ENCODE results near the gene TMC5. TPM values are rescaled to one million over a fixed set of nuclear protein-coding genes. Genes with fewer than 3 reads are reported as not detected.

The TMC5 gene
- total RNA-seq, 1 donor from 2014 or later = under 0.01 TPM

DNA sequence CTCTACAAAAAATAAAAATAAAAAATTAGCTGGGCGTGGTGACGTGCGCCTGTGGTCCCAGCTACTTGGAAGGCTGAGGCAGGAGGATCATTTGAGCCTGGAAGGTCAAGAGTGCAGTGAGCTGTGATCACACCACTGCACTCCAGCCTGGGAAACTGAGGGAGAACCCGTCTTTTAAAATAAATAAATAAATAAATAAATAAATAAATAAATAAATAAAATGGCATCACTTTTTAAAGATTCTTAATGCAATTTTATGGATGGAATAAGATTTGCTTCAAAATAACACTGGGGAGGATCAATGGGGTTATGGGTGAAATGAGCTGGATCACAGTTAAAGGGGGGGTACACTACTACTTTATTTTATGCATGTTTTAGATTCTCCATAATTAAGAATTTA lies 89.3 kb downstream of the TMC5 start:
- DNase-seq (ENCODE audit: low read depth in 2 of 2) = no peak

GRCh38 chr16:19507867-19508266 lies 90.2 kb downstream of the TMC5 start:
- no peak for DNase-seq (ENCODE audit: low read depth in 2 of 2)

GRCh38 chr16:19512297-19512696 lies 94.6 kb downstream of the TMC5 start:
- no peak for DNase-seq (ENCODE audit: low read depth in 2 of 2)

DNA sequence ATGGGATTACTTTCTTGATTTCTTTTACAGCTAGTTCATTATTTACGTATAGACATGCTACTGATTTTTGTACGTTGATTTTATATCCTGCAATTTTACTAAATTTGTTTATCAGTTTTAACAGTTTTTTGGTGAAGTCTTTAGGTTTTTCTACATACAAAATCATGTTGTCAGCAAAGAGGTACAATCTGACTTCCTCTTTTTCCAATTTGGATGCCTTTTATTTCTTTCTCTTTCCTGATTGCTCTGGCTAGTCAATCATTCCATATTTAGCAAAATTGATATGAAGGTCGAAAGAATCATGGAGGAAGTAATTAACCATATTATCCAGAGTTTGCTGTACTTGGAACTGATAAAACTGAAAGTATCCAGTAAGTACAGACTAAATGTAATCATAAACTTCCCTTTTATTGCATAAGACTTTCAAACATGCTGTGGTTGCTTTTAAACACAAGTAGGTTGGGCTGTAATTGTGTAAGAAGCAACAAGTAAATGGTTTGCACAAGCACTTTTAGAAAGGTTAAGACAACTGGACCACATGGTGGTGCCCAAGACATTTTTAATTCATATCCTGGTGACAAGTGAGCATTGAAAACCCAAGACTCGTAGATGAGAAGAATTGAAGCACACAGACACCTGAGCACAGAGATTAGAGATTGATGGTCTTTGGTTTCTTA lies 95.8 kb downstream of the TMC5 start:
- DNase-seq (ENCODE audit: low read depth in 2 of 2) = no peak

GRCh38 chr16:19515757-19516156 lies 98.1 kb downstream of the TMC5 start:
- no peak for DNase-seq (ENCODE audit: low read depth in 2 of 2)

- no peak for DNase-seq (ENCODE audit: low read depth in 2 of 2)
Observed at GRCh38 chr16:19517424-19518089, 99.9 kb downstream of the TMC5 start.

DNA sequence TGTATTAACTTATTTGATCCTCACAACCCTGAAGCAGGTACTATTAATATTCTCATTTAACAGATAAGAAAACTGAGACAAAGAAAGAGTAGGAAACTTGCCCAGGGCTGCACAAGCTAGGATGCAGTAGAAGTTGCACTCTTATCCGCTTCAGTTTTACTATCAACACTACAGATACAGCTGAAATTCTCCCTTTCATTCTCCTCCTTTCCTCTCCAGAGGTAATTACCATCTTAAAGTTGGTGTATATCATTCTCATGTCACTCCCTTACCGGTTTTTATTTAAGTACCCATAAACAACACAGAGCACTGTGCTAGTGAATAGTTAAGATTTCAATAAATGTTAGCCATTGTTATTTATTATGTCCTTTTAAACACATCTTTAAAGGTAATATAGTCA lies 100.7 kb downstream of the TMC5 start:
- DNase-seq (ENCODE audit: low read depth in 2 of 2) = no peak

- DNase-seq (ENCODE audit: low read depth in 2 of 2) = peak in 1 of 2 donors; percentile 66
Observed at GRCh38 chr16:19520861-19521331, 103.2 kb downstream of the TMC5 start.

DNA sequence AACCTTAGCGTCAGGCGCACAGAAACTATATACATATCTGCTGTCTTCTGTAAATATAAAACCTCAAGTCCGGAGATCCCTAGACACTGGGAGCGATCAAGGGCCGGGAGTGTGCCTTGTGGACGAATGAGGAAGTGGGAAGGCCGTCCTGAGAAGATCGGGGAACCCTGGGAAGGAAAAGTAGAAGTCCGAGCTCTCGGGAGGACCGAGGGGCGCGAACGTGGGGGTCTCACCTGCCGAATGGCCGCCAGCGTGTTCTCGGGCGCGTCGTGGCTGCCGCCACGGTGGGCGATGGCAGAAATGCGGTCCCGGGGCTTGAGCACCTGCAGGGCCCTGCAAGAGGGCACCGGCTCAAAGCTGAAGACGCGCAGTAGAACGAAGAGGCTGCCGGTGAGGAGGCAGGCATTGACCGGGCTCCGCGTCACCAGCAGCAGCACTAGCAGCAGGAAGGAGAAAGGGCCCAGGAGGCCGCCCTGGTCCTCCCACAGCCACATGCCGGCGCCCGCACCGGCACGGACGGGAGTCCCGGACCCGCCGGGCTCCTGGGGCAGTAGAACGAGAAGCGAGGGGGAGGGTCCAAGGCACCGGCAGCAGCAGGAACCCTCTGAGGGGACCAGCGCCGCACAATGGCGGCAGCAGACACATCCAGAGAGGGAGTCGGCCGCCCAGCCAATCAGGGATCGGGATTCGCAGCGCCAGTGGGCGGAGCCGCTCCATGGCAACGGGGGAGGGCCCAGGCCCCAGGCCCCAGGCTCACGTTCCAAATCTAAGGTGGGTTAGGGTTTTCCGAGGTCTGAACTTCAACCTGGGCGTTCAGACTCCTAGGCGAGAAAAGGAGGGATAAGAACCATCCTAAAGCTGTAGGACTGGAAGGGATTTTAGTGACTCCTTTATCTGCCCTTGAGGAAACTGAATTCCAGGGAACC lies 104.1 kb downstream of the TMC5 start, which contains the start of gene GDE1:
TSS of gene GDE1 (minus strand) at position 628 of the 926 bp plus-strand sequence. CDS start at position 494, 134 bp downstream.
- DNase-seq (ENCODE audit: low read depth in 2 of 2) = peak; percentile 68 to 91

- no peak for DNase-seq (ENCODE audit: low read depth in 2 of 2)
Observed at GRCh38 chr16:19522397-19522732, 104.7 kb downstream of the TMC5 start.

- no peak for DNase-seq (ENCODE audit: low read depth in 2 of 2)
Observed at GRCh38 chr16:19522760-19523159, 105.1 kb downstream of the TMC5 start.

GRCh38 chr16:19523184-19523558 lies 105.5 kb downstream of the TMC5 start:
- no peak for DNase-seq (ENCODE audit: low read depth in 2 of 2)

GRCh38 chr16:19523559-19524355 lies 106.1 kb downstream of the TMC5 start, which contains the start of gene CCP110:
TSS of gene CCP110 (plus strand) at chr16:19523942. CDS start at chr16:19527882, 3,940 bp downstream.
- peak; percentile 90 to 97 for DNase-seq (ENCODE audit: low read depth in 2 of 2)

- DNase-seq (ENCODE audit: low read depth in 2 of 2) = no peak
Observed at GRCh38 chr16:19524356-19524615, 106.6 kb downstream of the TMC5 start.

DNA sequence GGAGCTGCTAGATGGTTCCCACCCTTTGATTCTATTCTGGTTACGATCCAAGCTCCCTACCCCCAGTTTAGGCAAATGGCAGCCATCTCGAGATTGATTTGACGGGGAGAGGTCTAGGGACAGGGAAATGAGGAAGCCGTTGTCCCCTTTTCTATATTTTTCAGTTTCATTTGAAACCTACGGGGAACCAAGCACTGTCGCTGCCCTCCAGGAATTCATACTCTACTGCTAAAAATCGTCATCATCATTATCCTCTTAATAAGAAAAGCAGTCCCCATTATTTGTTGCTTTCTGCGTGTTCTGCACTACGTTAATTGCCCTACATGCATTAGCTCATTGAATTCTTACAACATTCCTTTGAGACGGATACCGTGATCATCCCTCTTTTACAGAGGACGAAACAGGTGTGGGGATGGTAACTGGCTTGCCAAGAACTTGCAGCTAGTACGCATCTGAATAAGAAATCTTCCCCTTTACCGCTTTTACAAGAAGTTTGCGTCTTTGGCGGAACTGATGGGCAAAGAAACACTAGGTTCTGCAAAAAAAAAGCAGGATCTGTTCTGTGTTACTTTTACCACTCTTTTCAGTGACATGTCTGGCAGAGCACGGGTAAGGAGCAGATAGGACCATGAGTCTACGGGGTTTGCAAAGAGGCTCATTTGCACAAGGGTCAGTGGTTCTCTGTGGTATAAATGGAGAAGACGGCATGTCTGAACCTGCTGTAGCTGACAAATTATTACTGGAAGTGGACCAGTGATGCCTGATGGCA lies 107.1 kb downstream of the TMC5 start:
- no peak for DNase-seq (ENCODE audit: low read depth in 2 of 2)

DNA sequence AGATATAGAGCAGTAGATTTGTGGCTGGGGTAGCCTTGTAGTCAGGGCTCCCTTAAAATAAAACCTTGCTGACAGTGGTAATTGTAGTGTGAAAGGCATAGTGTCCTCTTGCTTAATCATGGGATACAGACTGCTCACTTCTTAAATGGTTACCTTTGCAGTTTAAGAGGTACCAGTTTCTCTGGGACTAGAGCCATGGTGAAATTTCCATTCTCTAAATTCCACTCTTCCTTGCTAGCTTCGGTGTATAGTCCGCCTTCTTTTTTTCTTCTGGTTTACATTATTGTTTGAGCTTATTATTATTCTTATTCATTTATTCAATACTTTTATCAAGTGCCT lies 107.7 kb downstream of the TMC5 start:
- no peak for DNase-seq (ENCODE audit: low read depth in 2 of 2)

DNA sequence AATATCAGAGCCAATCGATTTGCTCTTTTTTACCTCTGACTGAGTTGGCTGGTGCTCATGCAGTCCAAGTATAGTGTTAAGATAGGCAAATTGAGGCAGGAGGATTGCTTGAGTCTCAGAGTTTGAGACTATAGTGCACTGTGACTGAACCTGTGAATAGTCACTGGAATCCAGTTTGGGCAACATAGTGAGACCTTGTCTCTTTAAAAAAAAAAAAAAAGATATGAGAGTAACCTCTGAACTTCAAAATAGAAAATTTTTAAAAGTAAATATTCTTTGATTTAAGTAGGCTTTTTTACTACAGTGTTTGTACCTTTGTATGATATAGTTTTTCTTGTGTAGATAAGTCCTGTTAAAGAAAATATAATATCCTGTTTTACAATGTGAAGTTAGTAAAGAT lies 109.5 kb downstream of the TMC5 start:
- no peak for DNase-seq (ENCODE audit: low read depth in 2 of 2)

DNA sequence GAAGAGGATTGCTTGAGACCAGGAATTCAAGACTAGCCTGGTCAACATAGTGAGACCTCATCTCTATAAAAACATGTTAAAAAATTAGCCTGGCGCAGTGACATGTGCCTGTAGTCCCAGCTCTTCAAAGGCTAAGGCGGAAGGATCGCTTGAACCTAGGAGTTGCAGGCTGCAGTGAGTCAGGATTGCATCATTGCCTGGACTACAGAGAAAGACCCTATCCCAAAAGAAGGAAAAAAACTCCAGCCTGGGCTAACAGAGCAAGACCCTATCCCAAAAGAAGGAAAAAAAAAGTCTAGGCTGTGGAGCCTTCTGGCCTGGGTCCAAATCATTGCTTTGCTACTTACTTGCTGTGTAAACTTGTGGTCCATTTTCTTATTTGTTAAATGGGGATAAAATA lies 111.0 kb downstream of the TMC5 start:
- DNase-seq (ENCODE audit: low read depth in 2 of 2) = no peak

- DNase-seq (ENCODE audit: low read depth in 2 of 2) = no peak
Observed at GRCh38 chr16:19532601-19533000, 114.9 kb downstream of the TMC5 start.

GRCh38 chr16:19540241-19540970 lies 122.7 kb downstream of the TMC5 start:
- no peak for DNase-seq (ENCODE audit: low read depth in 2 of 2)
